Fibroblast of mammary gland (primary cell): ENCODE results near the gene CPNE6.
A peak's percentile ranks its signal among the peaks of the same experiment; 100 is the strongest.

Experiments used
- DNase-seq: peaks from one replicate; pipeline ENCODE4 v3.0.0-alpha.2; 2010; ENCODE audit warnings: low read depth
- H3K4me3 ChIP-seq: 2 replicates; pipeline ENCODE4 v1.5.1; 2011; ENCODE audit warnings: low read depth, mild to moderate bottlenecking, low read length, moderate library complexity; ENCODE audit not compliant: control insufficient read depth
- CTCF ChIP-seq: conservative IDR thresholded peaks from 2 replicates; pipeline ENCODE4 v1.5.1; 2011; ENCODE audit warnings: low read depth, low read length, inconsistent platforms; ENCODE audit not compliant: control insufficient read depth, insufficient read depth

Gene CPNE6

GRCh38 chr14:24088095-24088494 lies 16.7 kb downstream of the CPNE6 start:
- DNase-seq: no peak
- TF ChIP-seq CTCF: no peak
- no peak overlapping the region for H3K4me3 ChIP-seq

- no peak for DNase-seq
- no peak for TF ChIP-seq CTCF
- no peak overlapping the region for H3K4me3 ChIP-seq
These were observed 18.5 kb downstream of the CPNE6 start for GRCh38 chr14:24089890-24090289.

GRCh38 chr14:24092110-24092504 lies 20.7 kb downstream of the CPNE6 start:
- DNase-seq: no peak
- H3K4me3 ChIP-seq: no peak overlapping the region
- no peak for TF ChIP-seq CTCF

- no peak overlapping the region for H3K4me3 ChIP-seq
- DNase-seq: no peak
- TF ChIP-seq CTCF: no peak
These were observed 21.3 kb downstream of the CPNE6 start for GRCh38 chr14:24092505-24093206.

- DNase-seq: no peak
- peak overlapping the region; percentile 74 for H3K4me3 ChIP-seq
- no peak for TF ChIP-seq CTCF
These were observed 22.0 kb downstream of the CPNE6 start for GRCh38 chr14:24093207-24093900.

- peak within 1 kb of the TSS; percentile 74 for H3K4me3 ChIP-seq
- TF ChIP-seq CTCF: peak; percentile 12
- DNase-seq: peak; percentile 72
These were observed 22.8 kb downstream of the CPNE6 start, which contains the start of gene PCK2 for GRCh38 chr14:24093901-24094840. Gene PCK2, plus strand, starts transcription at chr14:24094311. Its CDS starts 95 bp downstream, at chr14:24094406.
